HG03039 (cell line): ENCODE measurements around the gene GP1BB.

Experiments used
- ATAC-seq: cut with Tn5 transposase; IDR thresholded peaks from one replicate; pipeline ENCODE4 v1.9.1; 2021; ENCODE audit warnings: mild to moderate bottlenecking, moderate library complexity; ENCODE audit not compliant: unreplicated experiment

GP1BB gene

GRCh38 chr22:19754701-19755144 is 31.4 kb downstream of the GP1BB start:
- ATAC-seq: no peak

DNA sequence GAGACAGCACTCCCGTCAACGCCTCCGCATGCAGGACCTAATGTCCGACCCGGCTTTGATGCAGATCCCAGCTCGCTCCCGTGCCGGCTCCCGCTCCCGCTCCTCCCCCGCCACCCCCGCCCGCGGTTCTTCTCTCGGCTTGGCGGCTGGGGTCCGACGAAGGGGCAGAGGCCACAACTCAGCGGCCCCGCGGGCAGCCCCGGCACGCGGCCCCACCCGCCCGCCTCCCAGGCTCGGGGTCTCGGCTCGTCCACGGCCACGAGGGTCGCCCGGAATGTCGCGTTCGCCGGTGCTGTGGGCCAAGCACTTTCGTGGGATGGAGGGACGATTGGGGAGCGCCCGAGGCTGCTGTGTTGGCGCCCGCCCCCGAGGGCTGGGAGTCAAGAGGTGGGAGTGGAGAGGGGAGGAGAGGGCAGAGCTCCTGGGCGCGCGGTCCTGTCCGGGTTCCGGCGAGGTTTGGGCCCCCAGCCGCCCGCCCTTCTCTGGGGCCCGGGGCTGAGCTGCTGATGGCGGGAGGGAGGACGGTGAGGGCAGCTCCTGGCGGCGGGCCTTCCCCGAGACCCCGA is 31.9 kb downstream of the GP1BB start:
- no peak for ATAC-seq

- no peak for ATAC-seq
These were observed 32.5 kb downstream of the GP1BB start for GRCh38 chr22:19755722-19756287.

DNA sequence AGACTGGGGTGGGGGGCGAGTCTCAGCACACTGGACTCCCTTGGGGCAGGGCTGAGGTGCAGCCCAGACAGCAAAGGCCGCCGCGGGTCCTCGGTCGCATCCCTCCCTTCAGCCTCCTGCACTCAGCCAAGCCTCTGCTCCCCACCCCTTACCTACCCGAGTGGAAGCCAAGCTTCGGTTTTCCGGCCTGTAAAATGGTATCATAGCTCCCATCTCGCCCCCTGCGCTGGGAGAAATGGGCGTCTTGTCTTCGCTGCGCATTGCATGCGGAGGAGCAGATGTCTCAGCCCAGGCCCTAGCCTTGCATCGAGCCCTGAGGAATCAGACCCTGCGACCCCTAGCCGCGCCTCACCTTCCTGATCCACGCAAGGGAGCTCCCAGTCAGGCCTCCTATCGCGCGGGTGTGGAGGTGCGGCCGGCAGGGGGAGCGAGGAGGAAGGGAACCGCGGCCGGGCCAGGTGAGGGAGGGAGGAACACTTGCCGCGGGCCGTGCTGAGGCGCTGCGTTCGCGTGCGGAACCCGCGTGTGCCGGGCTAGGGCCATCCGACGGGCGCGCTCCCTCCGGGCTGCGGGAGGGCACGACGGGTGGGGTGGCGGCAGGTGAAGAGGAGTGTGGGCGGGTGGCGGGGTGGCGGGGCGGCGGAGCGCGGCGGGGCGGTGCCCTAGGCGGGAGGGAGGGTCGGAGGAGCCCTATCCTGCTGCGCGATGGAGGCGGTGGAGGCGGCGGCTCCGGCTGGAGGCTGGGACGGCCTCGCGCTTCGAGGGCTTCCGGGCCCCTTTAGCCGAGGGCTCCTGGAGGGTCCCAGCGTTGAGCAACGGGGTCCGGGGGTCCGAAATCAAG is 33.2 kb downstream of the GP1BB start:
- no peak for ATAC-seq

- no peak for ATAC-seq
These were observed 34.0 kb downstream of the GP1BB start for GRCh38 chr22:19757140-19757984.

GRCh38 chr22:19757985-19758895 is 34.9 kb downstream of the GP1BB start:
- no peak for ATAC-seq

- ATAC-seq: no peak
These were observed 35.6 kb downstream of the GP1BB start for GRCh38 chr22:19758896-19759426.

DNA sequence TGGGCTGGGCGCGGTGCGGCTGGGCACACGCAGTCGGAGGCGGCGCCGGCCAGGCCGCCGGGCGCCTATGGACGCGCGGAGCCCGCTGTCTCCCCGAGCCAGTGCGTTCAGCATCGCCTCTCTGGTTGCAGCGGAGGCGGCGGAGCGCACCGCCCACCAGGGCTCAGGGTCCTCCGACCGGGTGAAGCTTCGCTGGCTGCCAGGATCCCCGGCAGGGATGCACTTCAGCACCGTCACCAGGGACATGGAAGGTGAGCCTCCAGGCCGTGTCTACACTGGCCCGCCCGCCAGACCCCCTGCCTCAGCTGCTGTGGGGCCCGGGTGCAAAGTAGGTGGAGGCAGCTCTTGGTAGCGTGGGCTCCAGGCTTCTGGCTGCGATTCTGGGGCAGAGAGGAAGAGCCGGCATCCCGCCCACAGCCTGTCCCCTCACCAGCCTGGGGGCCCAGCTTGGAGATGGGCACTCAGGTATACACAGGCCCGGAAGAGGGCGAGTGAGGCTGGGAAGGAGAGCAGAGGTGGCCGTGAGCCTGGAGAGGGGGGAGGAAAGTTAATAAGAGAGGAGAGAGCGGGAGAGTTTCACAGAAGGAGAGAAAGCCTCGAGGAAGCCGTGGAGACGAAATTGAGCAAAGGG is 36.2 kb downstream of the GP1BB start:
- ATAC-seq: no peak

DNA sequence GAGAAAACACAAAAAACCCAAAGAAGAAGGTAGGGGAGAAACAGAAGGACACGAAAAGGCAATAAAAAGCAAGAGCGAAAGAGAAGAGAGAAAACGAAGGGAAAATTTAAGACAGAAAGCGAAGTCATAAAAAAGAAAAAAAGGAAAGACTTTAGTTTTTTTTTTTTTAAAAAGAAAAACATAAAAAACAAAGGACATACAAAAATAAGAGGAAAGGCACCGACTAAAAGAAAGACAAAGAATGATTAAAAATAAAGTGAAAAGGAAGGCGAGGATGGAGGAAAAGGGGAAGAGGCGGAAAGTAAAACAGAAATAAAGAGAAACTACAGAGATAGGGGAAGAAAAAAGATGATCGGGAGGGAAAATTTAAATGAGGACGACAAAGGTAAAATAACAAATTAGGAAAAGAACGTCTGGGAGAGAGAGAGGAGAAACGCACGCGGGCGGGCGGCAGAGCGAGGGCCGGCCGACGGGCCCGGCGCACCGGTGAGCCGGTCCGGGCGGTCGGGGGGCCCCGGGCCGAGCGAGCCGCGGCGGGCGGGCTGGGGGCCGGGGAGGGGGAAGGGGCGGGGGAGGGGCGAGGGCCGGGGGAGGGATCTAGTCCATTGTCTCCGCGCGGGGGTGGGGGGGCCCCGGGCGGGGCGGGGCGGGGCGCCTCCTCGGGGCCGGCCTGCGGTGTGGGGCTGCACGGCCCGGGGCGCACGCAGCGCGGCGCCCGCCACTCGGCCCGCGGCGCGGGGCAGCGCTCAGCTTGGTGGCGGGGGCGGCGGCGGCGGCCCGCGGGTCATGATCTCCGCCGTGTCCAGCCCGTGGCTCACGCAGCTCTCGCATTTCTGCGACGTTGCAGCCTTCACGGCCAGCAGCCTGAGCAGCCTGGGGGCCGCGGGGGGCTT is 37.0 kb downstream of the GP1BB start, which contains the start of gene TBX1:
Gene TBX1 (plus strand): TSS at position 721 of the 893 bp plus-strand sequence. CDS start 66 bp downstream, at position 787.
- ATAC-seq: no peak

GRCh38 chr22:19760951-19761724 is 37.8 kb downstream of the GP1BB start:
- no peak for ATAC-seq

DNA sequence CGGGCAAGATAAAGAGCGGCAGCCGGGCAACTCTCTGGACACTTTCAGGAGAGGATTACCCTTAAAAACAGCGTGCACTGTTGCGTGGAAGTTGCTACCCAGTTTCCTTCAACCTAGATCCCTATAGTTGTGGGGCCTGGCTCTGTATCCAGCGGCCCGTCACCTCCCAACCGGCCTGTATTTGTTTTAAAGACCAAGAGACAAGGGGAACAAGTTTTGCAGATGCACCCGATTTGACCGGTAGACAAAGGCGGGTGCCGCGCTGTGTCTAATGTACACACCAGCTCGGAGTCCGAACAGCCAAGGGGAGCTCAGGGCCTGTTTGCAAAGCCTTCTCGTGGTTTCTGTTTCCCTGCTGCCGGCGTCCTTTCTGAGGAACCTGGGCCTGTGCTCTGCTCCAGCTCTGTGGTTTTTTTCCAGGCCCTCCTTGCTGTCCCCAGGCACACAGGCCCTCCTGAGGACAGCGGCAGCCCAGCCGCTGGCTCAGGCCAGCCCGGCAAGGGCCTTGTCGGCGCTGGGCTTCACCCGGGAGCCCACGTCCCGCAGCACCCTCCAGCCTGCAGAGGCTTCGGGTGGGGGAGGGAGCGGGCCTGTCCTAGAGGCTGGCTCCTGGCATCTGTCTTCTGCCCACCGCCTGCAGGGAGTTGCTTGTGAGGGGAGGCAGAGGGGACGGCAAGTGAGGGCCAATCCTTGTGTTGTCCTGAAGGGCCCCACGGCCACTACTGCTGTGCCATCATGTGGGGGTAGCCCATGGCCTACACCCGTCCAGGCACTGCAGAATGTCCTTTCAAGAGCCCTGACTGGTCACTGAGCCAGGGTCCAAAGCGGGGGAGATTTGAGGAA is 38.6 kb downstream of the GP1BB start:
- ATAC-seq: no peak

DNA sequence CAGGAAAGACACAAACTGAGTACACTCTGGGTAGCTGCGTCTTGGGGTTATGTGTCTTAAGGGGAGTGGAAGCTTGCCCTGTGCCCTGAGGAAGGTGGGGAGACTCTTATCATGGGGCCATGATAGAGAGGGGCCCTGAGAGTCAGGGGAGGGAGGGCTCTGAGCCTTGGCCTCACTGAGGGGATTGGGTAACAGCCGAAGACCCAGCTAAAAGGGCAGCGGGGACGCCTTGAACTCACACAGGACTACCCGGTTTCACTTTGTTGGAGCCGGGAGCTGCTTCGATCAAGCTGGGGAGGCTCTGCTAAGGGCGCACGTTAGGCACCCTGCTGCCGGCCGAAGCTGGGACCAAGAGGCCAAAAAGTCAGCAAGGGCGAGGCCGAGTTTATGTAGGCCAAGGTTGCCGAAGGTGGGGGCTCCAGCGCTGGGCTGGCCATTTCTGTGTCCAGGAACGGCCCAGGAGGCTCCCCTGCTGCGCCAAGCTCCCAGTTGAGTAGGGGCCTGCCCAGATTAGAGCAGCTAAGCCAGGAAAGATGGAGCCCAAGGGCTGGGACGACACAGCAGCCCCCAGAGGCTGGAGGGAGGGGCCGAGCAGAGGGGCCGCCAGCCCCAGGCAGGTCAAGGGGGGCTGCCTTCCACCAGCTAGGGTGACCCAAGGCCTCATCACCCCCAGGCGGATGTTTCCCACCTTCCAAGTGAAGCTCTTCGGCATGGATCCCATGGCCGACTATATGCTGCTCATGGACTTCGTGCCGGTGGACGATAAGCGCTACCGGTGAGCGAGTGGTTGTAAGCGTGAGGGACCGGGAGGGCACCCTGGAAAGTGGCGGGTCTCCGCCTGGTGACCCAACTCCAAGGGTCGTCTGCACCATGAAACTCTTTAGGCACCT is 39.5 kb downstream of the GP1BB start:
- ATAC-seq: no peak

GRCh38 chr22:19763458-19764298 is 40.3 kb downstream of the GP1BB start:
- no peak for ATAC-seq

DNA sequence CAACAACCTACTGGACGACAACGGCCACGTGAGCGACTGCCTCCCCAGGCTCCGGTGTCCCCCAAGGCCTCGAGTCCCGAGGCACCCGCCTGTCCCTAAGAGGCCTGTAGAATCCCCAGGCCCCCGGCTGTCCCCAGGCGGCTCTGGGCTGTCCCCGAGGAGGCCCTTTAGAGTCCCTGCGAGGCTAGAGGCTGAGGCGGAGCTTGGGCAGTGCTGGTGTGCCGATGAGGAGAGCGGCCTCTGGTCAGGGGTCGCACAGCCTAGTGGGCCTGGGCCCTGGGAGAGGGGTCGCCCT is 40.9 kb downstream of the GP1BB start:
- no peak for ATAC-seq
